Cardiac muscle cell (in vitro differentiated cells and primary cell): Measurements from ENCODE around the gene SCARB1. TPM values are rescaled to one million over a fixed set of nuclear protein-coding genes. Genes with fewer than 3 reads are reported as not detected.
"Not testable (repeated sequence)": the region's sequence is repeated elsewhere in the genome, so short reads cannot be mapped to it uniquely, and the experiment has no call there.

Experiments
- DNase-seq, 2 donors: peaks; one replicate each; pipeline versions ENCODE4 v3.0.0 to v3.0.0-alpha.2; 2010 to 2017; ENCODE audit warnings: low read depth in 1 of 2, low spot score in 1 of 2
- H3K27ac ChIP-seq: fragments of 200-600 bp; sonication (generic); 2 replicates; pipeline ENCODE4 v1.5.1; 2016
- H3K27me3 ChIP-seq: fragments of 200-600 bp; sonication (generic); 2 replicates; pipeline ENCODE4 v1.6.0; 2016; ENCODE audit warnings: control low read depth
- H3K36me3 ChIP-seq: fragments of 200-600 bp; sonication (generic); 2 replicates; pipeline ENCODE4 v1.5.1; 2016; ENCODE audit warnings: control low read depth
- H3K4me1 ChIP-seq: fragments of 200-600 bp; sonication (generic); 2 replicates; pipeline ENCODE4 v1.8.1; 2017; ENCODE audit warnings: low read depth, mild to moderate bottlenecking, mixed run types
- H3K4me3 ChIP-seq: fragments of 200-600 bp; sonication (generic); 2 replicates; pipeline ENCODE4 v1.5.1; 2016; ENCODE audit warnings: mild to moderate bottlenecking
- H3K9me3 ChIP-seq: fragments of 200-600 bp; sonication (generic); 2 replicates; pipeline ENCODE4 v1.5.1; 2017; ENCODE audit warnings: low read depth, mild to moderate bottlenecking, control low read depth
- CTCF ChIP-seq: IDR thresholded peaks from 2 replicates; pipeline ENCODE4 v1.5.1; 2012; ENCODE audit warnings: low read depth, mild to moderate bottlenecking, low read length
- polyA plus RNA-seq: library from polyadenylated mRNA; unstranded; fragments of >200 nt; fragmentation: Nextera tagmentation; extraction: Ambion mirVana; gene quantifications from 2 replicates; pipeline ENCODE4 v1.2.1, GENCODE V29; 2016
- total RNA-seq: library from RNA; depleted of rRNA; stranded (reverse); fragments of >200 nt; gene quantifications from 2 replicates; pipeline ENCODE4 v1.2.3, GENCODE V29; 2016

The SCARB1 gene
- total and polyA plus RNA-seq, 2 experiments from 2014 or later = 37.7 to 42.5 TPM

- H3K4me1 ChIP-seq = peaks cover 3% of the 10 kb centered on the region
- no peaks in the 10 kb centered on the region for H3K27me3 ChIP-seq
Observed at GRCh38 chr12:124906606-124907261, 43.1 kb upstream of the SCARB1 start.

DNA sequence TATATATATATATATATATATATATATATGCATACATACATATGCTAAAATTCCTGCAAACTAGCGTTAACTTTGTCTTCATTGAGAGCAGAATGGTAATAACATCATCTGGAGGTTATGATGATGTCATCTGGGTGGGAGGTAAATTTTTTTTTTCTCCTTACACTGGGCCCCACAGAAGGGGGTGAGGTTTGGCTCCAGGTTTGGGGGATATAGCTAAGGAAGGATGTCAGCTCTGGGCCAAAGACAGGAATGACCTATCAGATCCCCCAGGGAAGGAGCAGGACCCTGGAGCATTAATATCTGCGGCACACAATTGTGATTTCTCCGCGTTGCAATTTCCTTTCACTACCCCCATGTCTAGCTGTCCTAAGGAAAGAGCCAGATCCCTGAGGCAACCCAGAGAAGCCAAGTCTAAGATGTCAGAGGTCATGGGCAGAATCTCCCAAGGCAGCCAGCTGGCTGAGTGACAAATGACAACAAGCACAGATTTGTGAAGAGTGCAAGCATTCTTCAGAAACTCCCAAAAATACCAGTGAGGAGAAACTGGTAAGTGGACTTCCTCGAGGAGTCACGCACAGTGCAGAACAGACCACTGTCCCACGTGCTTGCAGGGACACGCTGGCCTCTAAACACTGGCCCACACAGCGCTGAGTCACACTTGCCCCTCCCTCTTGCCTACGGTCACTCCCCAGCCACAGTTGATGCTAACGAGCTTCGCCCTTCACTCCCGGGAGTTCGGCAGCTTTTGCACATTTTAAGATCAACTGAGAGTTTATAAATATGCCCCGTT lies 40.8 kb upstream of the SCARB1 start:
- H3K27me3 ChIP-seq = no peaks in the 10 kb centered on the region
- H3K4me3 ChIP-seq = no peak overlapping the region
- no peaks in the 10 kb centered on the region for H3K36me3 ChIP-seq
- H3K9me3 ChIP-seq = no peaks in the 10 kb centered on the region
- no peak overlapping the region for H3K27ac ChIP-seq
- no peaks in the 10 kb centered on the region for H3K4me1 ChIP-seq
- DNase-seq = peak; percentile 51 to 92
- no peak for TF ChIP-seq CTCF

More at GRCh38 chr12:124906606-124907261, 43.1 kb upstream of the SCARB1 start:
- no peaks in the 10 kb centered on the region for H3K9me3 ChIP-seq
- no peak overlapping the region for H3K27ac ChIP-seq
- TF ChIP-seq CTCF = peak; percentile 98
- DNase-seq = peak; percentile 92 to 93
- peaks cover 6% of the 10 kb centered on the region for H3K36me3 ChIP-seq
- H3K4me3 ChIP-seq = no peak overlapping the region

DNA sequence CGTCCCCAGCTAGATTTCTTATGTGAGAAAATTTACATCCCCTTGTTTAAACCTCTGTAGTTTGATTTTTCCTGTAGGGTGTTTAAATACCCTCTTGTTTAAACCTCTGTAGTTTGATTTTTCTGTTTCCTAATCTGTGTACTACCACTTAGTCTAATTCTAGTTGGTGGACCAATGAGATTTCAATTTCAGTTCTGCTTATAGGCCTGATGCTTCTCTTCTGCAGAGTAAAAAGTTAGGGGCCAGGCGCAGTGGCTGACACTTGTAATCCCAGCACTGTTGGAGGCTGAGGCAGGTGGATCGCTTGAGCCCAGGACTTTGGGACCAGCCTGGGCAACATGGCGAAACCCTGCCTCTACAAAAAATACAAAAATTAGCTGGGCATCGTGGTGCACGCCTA lies 39.3 kb upstream of the SCARB1 start:
- no peak for DNase-seq
- H3K27me3 ChIP-seq = no peaks in the 10 kb centered on the region
- no peak for TF ChIP-seq CTCF
- H3K27ac ChIP-seq = no peak overlapping the region
- H3K36me3 ChIP-seq = no peaks in the 10 kb centered on the region
- no peak overlapping the region for H3K4me3 ChIP-seq
- H3K9me3 ChIP-seq = no peaks in the 10 kb centered on the region
- no peaks in the 10 kb centered on the region for H3K4me1 ChIP-seq

GRCh38 chr12:124901003-124901402 lies 37.3 kb upstream of the SCARB1 start:
- TF ChIP-seq CTCF = no peak
- H3K4me3 ChIP-seq = no peak overlapping the region
- no peaks in the 10 kb centered on the region for H3K4me1 ChIP-seq
- DNase-seq = no peak
- H3K27ac ChIP-seq = no peak overlapping the region
- no peaks in the 10 kb centered on the region for H3K9me3 ChIP-seq
- no peaks in the 10 kb centered on the region for H3K27me3 ChIP-seq
- H3K36me3 ChIP-seq = no peaks in the 10 kb centered on the region

DNA sequence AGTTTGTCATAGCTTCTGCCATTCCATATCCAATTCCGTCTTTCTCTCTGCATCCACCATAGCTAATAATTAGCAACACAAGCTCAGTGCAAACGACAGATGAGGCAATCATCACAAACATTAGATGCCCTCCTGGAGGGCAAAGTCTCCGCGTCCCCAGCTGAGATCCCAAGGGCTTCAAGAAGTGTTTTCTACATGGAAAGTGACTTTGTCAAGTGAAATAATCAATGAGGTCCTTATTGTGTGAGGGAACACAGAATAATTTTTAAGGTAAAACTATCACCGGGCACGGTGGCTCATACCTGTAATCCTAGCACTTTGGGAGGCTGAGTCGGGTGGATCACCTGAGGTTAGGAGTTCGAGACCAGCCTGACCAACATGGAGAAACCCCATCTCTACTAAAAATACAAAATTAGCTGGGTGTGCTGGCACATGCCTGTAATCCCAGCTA lies 36.7 kb upstream of the SCARB1 start:
- H3K27me3 ChIP-seq, H3K27ac ChIP-seq, H3K4me3 ChIP-seq, H3K36me3 ChIP-seq, DNase-seq, H3K9me3 ChIP-seq, H3K4me1 ChIP-seq: not testable (repeated sequence)

GRCh38 chr12:124898923-124899294 lies 35.2 kb upstream of the SCARB1 start:
- H3K27ac ChIP-seq = no peak overlapping the region

More at GRCh38 chr12:124898923-124899294, 35.2 kb upstream of the SCARB1 start:
- no peak for DNase-seq
- H3K4me3 ChIP-seq = no peak overlapping the region
- H3K36me3 ChIP-seq = no peaks in the 10 kb centered on the region
- H3K4me1 ChIP-seq = no peaks in the 10 kb centered on the region
- H3K27me3 ChIP-seq = no peaks in the 10 kb centered on the region
- no peaks in the 10 kb centered on the region for H3K9me3 ChIP-seq
- no peak for TF ChIP-seq CTCF
